Activated CD8-positive, alpha-beta memory T cell treated with anti-CD3 and anti-CD28 coated beads, Interleukin-2, amount 10 ng/mL, durations not matched to agents 7 days and 5 days (primary cell): ENCODE results near the gene SMIM5. TPM values are rescaled to one million over a fixed set of nuclear protein-coding genes. Genes with fewer than 3 reads are reported as not detected.
"Not testable (repeated sequence)": the region's sequence is repeated elsewhere in the genome, so short reads cannot be mapped to it uniquely, and the experiment has no call there.

ENCODE experiments used
- ATAC-seq: fragments of 150-1000 bp; cut with Tn5 transposase; one replicate; pipeline ENCODE4 v1.10.0; 2021; ENCODE audit warnings: moderate library complexity
- CTCF ChIA-PET: fragments of 350-600 bp; sonication (Branson Sonifier 250); formaldehyde crosslinking; loops from one replicate; lab custom pipeline; 2021; ENCODE audit warnings: antibody characterized with exemption; lab: Charles Lee
- DNase-seq: peaks from one replicate; pipeline ENCODE4 v3.0.0-alpha.2; 2020
- H3K27ac Mint-ChIP-seq: one replicate; pipeline ENCODE4 v1.8.0; 2021; ENCODE audit warnings: mild to moderate bottlenecking, mixed read lengths
- H3K27me3 Mint-ChIP-seq: one replicate; pipeline ENCODE4 v1.8.0; 2021; ENCODE audit warnings: mixed read lengths
- H3K36me3 Mint-ChIP-seq: one replicate; pipeline ENCODE4 v1.8.0; 2021; ENCODE audit warnings: mild to moderate bottlenecking, mixed read lengths
- H3K4me1 Mint-ChIP-seq: one replicate; pipeline ENCODE4 v1.8.0; 2021; ENCODE audit warnings: mixed read lengths
- H3K4me3 Mint-ChIP-seq: one replicate; pipeline ENCODE4 v1.8.0; 2021; ENCODE audit warnings: mild to moderate bottlenecking, moderate library complexity, mixed read lengths
- H3K9me3 Mint-ChIP-seq: one replicate; pipeline ENCODE4 v1.8.0; 2022; ENCODE audit warnings: low read depth, mixed read lengths
- total RNA-seq, 2 experiments: library from RNA; stranded (reverse); gene quantifications; one replicate each; pipeline ENCODE4 v1.2.3, GENCODE V29; 2021

Gene SMIM5
- total RNA-seq, 2 experiments from 2014 or later: 0.15 TPM; not detected in 1

- not testable (repeated sequence) for H3K27ac Mint-ChIP-seq, H3K9me3 Mint-ChIP-seq, DNase-seq, H3K36me3 Mint-ChIP-seq, ATAC-seq, H3K4me1 Mint-ChIP-seq, H3K27me3 Mint-ChIP-seq, H3K4me3 Mint-ChIP-seq
- CTCF ChIA-PET: interaction anchor here (0.7 to 6.3 kb wide), 6 partner anchors 7 to 637 kb away, joined by 3 to 47 read pairs (median 4); no protein-coding TSS in a partner anchor
Observed at GRCh38 chr17:75593430-75593829, 39.8 kb upstream of the SMIM5 start.

- no peak overlapping the region for H3K27ac Mint-ChIP-seq
- H3K9me3 Mint-ChIP-seq: no peaks in the 10 kb centered on the region
- ATAC-seq: no peak
- no peak overlapping the region for H3K4me3 Mint-ChIP-seq
- DNase-seq: no peak
- CTCF ChIA-PET: interaction anchor here (0.6 to 1.0 kb wide), 2 partner anchors 91 to 155 kb away, joined by 3 to 4 read pairs; no protein-coding TSS in a partner anchor
- no peaks in the 10 kb centered on the region for H3K27me3 Mint-ChIP-seq
- H3K4me1 Mint-ChIP-seq: peaks cover 9% of the 10 kb centered on the region
- no peaks in the 10 kb centered on the region for H3K36me3 Mint-ChIP-seq
Observed at GRCh38 chr17:75594499-75595283, 38.5 kb upstream of the SMIM5 start.

- Mint-ChIP-seq H3K27me3 (no peaks in the 10 kb centered on the region), H3K9me3 (no peaks in the 10 kb centered on the region), H3K36me3 (no peaks in the 10 kb centered on the region), H3K27ac (no peak overlapping the region), H3K4me1 (peaks cover 6% of the 10 kb centered on the region), H3K4me3 (no peak overlapping the region)
- DNase-seq (no peak), ATAC-seq (no peak)
- CTCF ChIA-PET: no interaction called here
Observed at GRCh38 chr17:75595284-75595919, 37.8 kb upstream of the SMIM5 start.

GRCh38 chr17:75595920-75596313 is 37.3 kb upstream of the SMIM5 start:
- no peak for ATAC-seq
- no peak for DNase-seq
- Mint-ChIP-seq H3K27ac (no peak overlapping the region), H3K27me3 (no peaks in the 10 kb centered on the region), H3K4me1 (peaks cover 2% of the 10 kb centered on the region), H3K36me3 (no peaks in the 10 kb centered on the region), H3K9me3 (no peaks in the 10 kb centered on the region), H3K4me3 (no peak overlapping the region)
- CTCF ChIA-PET: no interaction called here

GRCh38 chr17:75596320-75597087 is 36.7 kb upstream of the SMIM5 start:
- no peak for ATAC-seq
- Mint-ChIP-seq H3K9me3 (no peaks in the 10 kb centered on the region), H3K4me3 (no peak overlapping the region), H3K27me3 (no peaks in the 10 kb centered on the region), H3K4me1 (no peaks in the 10 kb centered on the region), H3K36me3 (no peaks in the 10 kb centered on the region), H3K27ac (no peak overlapping the region)
- DNase-seq: no peak
- CTCF ChIA-PET: no interaction called here

GRCh38 chr17:75601057-75601987 is 31.9 kb upstream of the SMIM5 start:
- CTCF ChIA-PET: interaction anchor here (0.5 to 6.6 kb wide), 34 partner anchors 8 to 602 kb away, joined by 3 to 73 read pairs (median 4); partner anchors contain the start of genes LLGL2, MYO15B, SMIM5 and TSEN54
- Mint-ChIP-seq H3K4me1 (no peaks in the 10 kb centered on the region), H3K27ac (no peak overlapping the region), H3K27me3 (no peaks in the 10 kb centered on the region), H3K4me3 (no peak overlapping the region), H3K9me3 (no peaks in the 10 kb centered on the region), H3K36me3 (no peaks in the 10 kb centered on the region)
- ATAC-seq (peak; percentile 83), DNase-seq (peak; percentile 79)

- Mint-ChIP-seq H3K27me3 (no peaks in the 10 kb centered on the region), H3K36me3 (no peaks in the 10 kb centered on the region), H3K27ac (no peak overlapping the region), H3K4me3 (no peak overlapping the region), H3K4me1 (peaks cover 5% of the 10 kb centered on the region), H3K9me3 (no peaks in the 10 kb centered on the region)
- ATAC-seq (no peak), DNase-seq (no peak)
- CTCF ChIA-PET: interaction anchor here (1.1 to 6.6 kb wide), 4 partner anchors 12 to 151 kb away, joined by 5 to 73 read pairs (median 32); partner anchors contain the start of genes MYO15B and SMIM5
Observed at GRCh38 chr17:75602644-75603043, 30.6 kb upstream of the SMIM5 start.

GRCh38 chr17:75603123-75603522 is 30.1 kb upstream of the SMIM5 start:
- ATAC-seq (no peak), DNase-seq (no peak)
- H3K4me1 Mint-ChIP-seq: peaks cover 5% of the 10 kb centered on the region
- no peaks in the 10 kb centered on the region for H3K36me3 Mint-ChIP-seq
- no peak overlapping the region for H3K27ac Mint-ChIP-seq
- H3K4me3 Mint-ChIP-seq: no peak overlapping the region
- H3K9me3 Mint-ChIP-seq: no peaks in the 10 kb centered on the region
- CTCF ChIA-PET: interaction anchor here (1.1 to 6.6 kb wide), 3 partner anchors 12 to 146 kb away, joined by 5 to 73 read pairs (median 47); partner anchors contain the start of genes MYO15B and SMIM5
- H3K27me3 Mint-ChIP-seq: no peaks in the 10 kb centered on the region

GRCh38 chr17:75604034-75604695 is 29.1 kb upstream of the SMIM5 start:
- Mint-ChIP-seq H3K27ac (no peak overlapping the region), H3K36me3 (no peaks in the 10 kb centered on the region), H3K4me3 (no peak overlapping the region), H3K27me3 (no peaks in the 10 kb centered on the region), H3K4me1 (peaks cover 5% of the 10 kb centered on the region), H3K9me3 (no peaks in the 10 kb centered on the region)
- no peak for ATAC-seq
- no peak for DNase-seq
- CTCF ChIA-PET: interaction anchor here (1.2 to 6.6 kb wide), 3 partner anchors 14 to 145 kb away, joined by 5 to 73 read pairs (median 14); partner anchors contain the start of gene SMIM5

- DNase-seq (no peak), ATAC-seq (no peak)
- Mint-ChIP-seq H3K9me3 (no peaks in the 10 kb centered on the region), H3K36me3 (no peaks in the 10 kb centered on the region), H3K27me3 (no peaks in the 10 kb centered on the region), H3K27ac (no peak overlapping the region), H3K4me1 (peaks cover 5% of the 10 kb centered on the region), H3K4me3 (no peak overlapping the region)
- CTCF ChIA-PET: interaction anchor here (2.4 kb wide), 1 partner anchor 27 kb away, joined by 14 read pairs; the partner anchor contains the start of gene SMIM5
Observed at GRCh38 chr17:75605790-75606189, 27.4 kb upstream of the SMIM5 start.

- CTCF ChIA-PET: no interaction called here
Observed at GRCh38 chr17:75607086-75607485, 26.1 kb upstream of the SMIM5 start.

More at GRCh38 chr17:75607086-75607485, 26.1 kb upstream of the SMIM5 start:
- ATAC-seq (no peak), DNase-seq (no peak)
- Mint-ChIP-seq H3K9me3 (no peaks in the 10 kb centered on the region), H3K36me3 (no peaks in the 10 kb centered on the region), H3K4me1 (peaks cover 5% of the 10 kb centered on the region), H3K27ac (no peak overlapping the region), H3K4me3 (no peak overlapping the region), H3K27me3 (no peaks in the 10 kb centered on the region)
